SK-N-SH (cell line): ENCODE data around the gene HTT. TPM values are rescaled to one million over a fixed set of nuclear protein-coding genes. Genes with fewer than 3 reads are reported as not detected.

Source experiments
- CTCF ChIA-PET: fragments of 300-600, 350-600 bp; formaldehyde crosslinking; extraction: SDS; loops from one replicate; lab custom pipeline; 2021; lab: Yijun Ruan, JAX
- POLR2A ChIA-PET: fragments of 350-600 bp; sonication (Branson Sonifier 250); formaldehyde crosslinking; extraction: SDS; loops from one replicate; lab custom pipeline; 2020; ENCODE audit warnings: antibody characterized with exemption, inconsistent platforms; lab: Yijun Ruan, JAX
- DNase-seq: peaks from one replicate; pipeline ENCODE4 v3.0.0; 2012
- H2AFZ ChIP-seq: fragments of 200-600 bp; sonication (generic); 2 replicates; pipeline ENCODE4 v1.8.1; 2016; ENCODE audit warnings: antibody characterized with exemption, mild to moderate bottlenecking, low read depth
- H3F3A ChIP-seq: fragments of 200-600 bp; sonication (generic); replicated peaks from 2 replicates; pipeline ENCODE3; 2016; ENCODE audit warnings: antibody characterized with exemption, mild to moderate bottlenecking; ENCODE audit not compliant: insufficient read depth
- H3K27ac ChIP-seq, 2 experiments: fragments of 200-500 bp in 1 of 2; fragments of 200-600 bp in 1 of 2; sonication (Bioruptor generic) in 1 of 2; sonication (generic), shearing (Covaris generic) in 1 of 2; 2 replicates each; pipeline versions ENCODE4 v1.5.1 to v1.6.1; 2014 to 2016; ENCODE audit warnings: low read depth in 2 of 2, inconsistent platforms in 1 of 2, low read length in 1 of 2, mild to moderate bottlenecking in 1 of 2, mixed read lengths in 1 of 2
- H3K27me3 ChIP-seq: fragments of 200-600 bp; sonication (generic), shearing (Covaris generic); 2 replicates; pipeline ENCODE4 v1.6.1; 2016; ENCODE audit warnings: mixed run types; ENCODE audit not compliant: insufficient read depth
- H3K36me3 ChIP-seq, 2 experiments: fragments of 200-500 bp in 1 of 2; fragments of 200-600 bp in 1 of 2; sonication (Bioruptor generic) in 1 of 2; sonication (generic) in 1 of 2; replicated peaks in 1 of 2; 2 replicates each; pipeline versions ENCODE3 to v1.5.1; 2014 to 2016; ENCODE audit warnings: low read length in 1 of 2, mild to moderate bottlenecking in 1 of 2; ENCODE audit not compliant: insufficient read depth in 2 of 2, control insufficient read depth in 1 of 2
- H3K4me1 ChIP-seq, 2 experiments: fragments of 200-500 bp in 1 of 2; fragments of 200-600 bp in 1 of 2; sonication (Bioruptor generic) in 1 of 2; sonication (generic), shearing (Covaris generic) in 1 of 2; 2 replicates each; pipeline versions ENCODE4 v1.5.1 to v1.6.1; 2014 to 2016; ENCODE audit warnings: low read depth in 1 of 2, low read length in 1 of 2, mixed run types in 1 of 2; ENCODE audit not compliant: insufficient read depth in 2 of 2, control insufficient read depth in 1 of 2
- H3K4me2 ChIP-seq: fragments of 200-600 bp; sonication (generic), shearing (Covaris generic); 2 replicates; pipeline ENCODE4 v1.6.1; 2017; ENCODE audit warnings: mixed run types
- H3K4me3 ChIP-seq, 2 experiments: fragments of 200-500 bp in 1 of 2; fragments of 200-600 bp in 1 of 2; sonication (Bioruptor generic) in 1 of 2; sonication (generic), shearing (Covaris generic) in 1 of 2; 2 replicates each; pipeline versions ENCODE4 v1.5.1 to v1.8.1; 2014 to 2016; ENCODE audit warnings: low read depth in 2 of 2, inconsistent platforms in 1 of 2, low read length in 1 of 2, mild to moderate bottlenecking in 1 of 2, mixed read lengths in 1 of 2, moderate library complexity in 1 of 2
- H3K79me2 ChIP-seq: fragments of 200-600 bp; sonication (generic); 2 replicates; pipeline ENCODE4 v1.8.1; 2017; ENCODE audit warnings: mild to moderate bottlenecking; ENCODE audit not compliant: insufficient read depth
- H3K9ac ChIP-seq: fragments of 200-600 bp; sonication (generic); 2 replicates; pipeline ENCODE4 v1.6.1; 2017; ENCODE audit warnings: mixed run types
- H3K9me2 ChIP-seq: fragments of 200-600 bp; sonication (generic); 2 replicates; pipeline ENCODE4 v1.6.1; 2017; ENCODE audit warnings: mixed run types
- H3K9me3 ChIP-seq: fragments of 200-600 bp; sonication (generic); 2 replicates; pipeline ENCODE4 v1.6.1; 2017; ENCODE audit warnings: mixed run types, mild to moderate bottlenecking, moderate library complexity
- H4K20me1 ChIP-seq: fragments of 200-600 bp; sonication (generic); 2 replicates; pipeline ENCODE4 v1.6.1; 2017; ENCODE audit warnings: mild to moderate bottlenecking, mixed run types; ENCODE audit not compliant: insufficient read depth
- EP300 ChIP-seq, 2 experiments: IDR thresholded peaks; 2 replicates each; pipeline versions ENCODE4 v1.4.0 to v1.6.1; 2012; ENCODE audit warnings: borderline replicate concordance in 1 of 2, low read depth in 1 of 2, low read length in 1 of 2
- EZH2phosphoT487 ChIP-seq: fragments of 200-600 bp; sonication (generic); IDR thresholded peaks from 2 replicates; pipeline ENCODE4 v1.6.1; 2017; ENCODE audit warnings: low read depth, mixed run types, mild to moderate bottlenecking, antibody characterized with exemption, moderate library complexity, borderline replicate concordance
- FOXJ3 ChIP-seq: sonication (generic); formaldehyde crosslinking; IDR thresholded peaks from 2 replicates; pipeline ENCODE4 v1.5.1; 2020; ENCODE audit warnings: mild to moderate bottlenecking, missing genetic modification reagents
- GABPA ChIP-seq: IDR thresholded peaks from 2 replicates; pipeline ENCODE4 v1.4.0; 2012; ENCODE audit warnings: low read depth, mild to moderate bottlenecking
- GATA2 ChIP-seq: sonication (generic); formaldehyde crosslinking; IDR thresholded peaks from 2 replicates; pipeline ENCODE4 v1.5.0; 2020; ENCODE audit warnings: mild to moderate bottlenecking, missing genetic modification reagents
- MEF2A ChIP-seq: IDR thresholded peaks from 2 replicates; pipeline ENCODE4 v1.4.0; 2012; ENCODE audit warnings: low read depth, borderline replicate concordance
- POLR2AphosphoS5 ChIP-seq: IDR thresholded peaks from 2 replicates; pipeline ENCODE4 v1.6.1; 2012; ENCODE audit warnings: low read depth, low read length
- RXRA ChIP-seq: IDR thresholded peaks from 2 replicates; pipeline ENCODE4 v1.4.0; 2012; ENCODE audit warnings: low read depth, mild to moderate bottlenecking, borderline replicate concordance
- SMC3 ChIP-seq: IDR thresholded peaks from 2 replicates; pipeline ENCODE4 v1.6.1; 2012; ENCODE audit warnings: low read depth, low read length, improper control_type of control experiment
- TAF1 ChIP-seq: IDR thresholded peaks from 2 replicates; pipeline ENCODE4 v1.6.1; 2012; ENCODE audit warnings: low read depth, mild to moderate bottlenecking, low read length, moderate library complexity, borderline replicate concordance
- YY1 ChIP-seq: IDR thresholded peaks from 2 replicates; pipeline ENCODE4 v1.4.0; 2012; ENCODE audit warnings: low read depth, mild to moderate bottlenecking
- whole genome bisulfite sequencing: methylation state at CpG from one replicate; pipeline ENCODE4 v1.1.6; 2017; ENCODE audit warnings: low lambda C conversion rate; 5-methylcytosine and 5-hydroxymethylcytosine counted together
- polyA plus RNA-seq, 3 experiments: library from polyadenylated mRNA; depleted of rRNA; stranded (reverse); fragments of >200 nt; gene quantifications; 2 replicates each; pipeline ENCODE4 v1.2.3, GENCODE V29; 2012
- TF ChIP-seq, protein P1 (sequence below): IDR thresholded peaks from 2 replicates; pipeline ENCODE4 v1.4.0; 2012; ENCODE audit warnings: low read depth, borderline replicate concordance
- TF ChIP-seq, protein P2 (sequence below): IDR thresholded peaks from 2 replicates; pipeline ENCODE4 v1.4.0; 2012; ENCODE audit warnings: low read depth, borderline replicate concordance
- TF ChIP-seq, protein P3 (sequence below): fragments of 200-600 bp; sonication (generic); IDR thresholded peaks from 2 replicates; pipeline ENCODE4 v1.6.1; 2017; ENCODE audit warnings: antibody characterized with exemption, mild to moderate bottlenecking, moderate library complexity
- TF ChIP-seq, protein P4 (sequence below): fragments of 150-350 bp; IDR thresholded peaks from 2 replicates; pipeline ENCODE4 v1.6.1; 2016; ENCODE audit warnings: mild to moderate bottlenecking, low read depth, low read length

The HTT gene
- polyA plus RNA-seq, 1 of the 3 experiments (the other 2 are of a cell fraction), result 11.3 TPM

DNA sequence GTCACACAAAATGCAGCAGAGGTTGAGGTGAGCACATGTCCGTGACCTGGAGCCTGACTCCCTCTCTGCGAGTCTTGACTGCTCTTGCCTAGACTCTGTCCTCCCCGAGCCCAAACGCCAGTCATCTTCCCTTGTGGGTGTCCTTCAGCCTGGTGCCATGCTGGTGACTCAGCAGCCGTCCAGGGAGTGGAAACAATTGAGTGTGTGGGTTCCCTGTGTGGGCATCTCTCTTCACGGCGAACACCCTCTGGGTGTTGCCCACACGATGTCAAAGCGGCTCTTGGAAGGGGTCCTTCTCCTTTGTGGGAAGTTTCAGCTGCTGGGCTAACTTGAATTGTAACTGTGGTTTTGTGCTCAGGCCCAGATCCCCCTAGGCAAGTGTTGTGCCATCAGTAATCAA, 157.0 kb downstream of the HTT start (continued):
- TF ChIP-seq, protein P1, sequence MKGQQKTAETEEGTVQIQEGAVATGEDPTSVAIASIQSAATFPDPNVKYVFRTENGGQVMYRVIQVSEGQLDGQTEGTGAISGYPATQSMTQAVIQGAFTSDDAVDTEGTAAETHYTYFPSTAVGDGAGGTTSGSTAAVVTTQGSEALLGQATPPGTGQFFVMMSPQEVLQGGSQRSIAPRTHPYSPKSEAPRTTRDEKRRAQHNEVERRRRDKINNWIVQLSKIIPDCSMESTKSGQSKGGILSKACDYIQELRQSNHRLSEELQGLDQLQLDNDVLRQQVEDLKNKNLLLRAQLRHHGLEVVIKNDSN, result no peak

DNA sequence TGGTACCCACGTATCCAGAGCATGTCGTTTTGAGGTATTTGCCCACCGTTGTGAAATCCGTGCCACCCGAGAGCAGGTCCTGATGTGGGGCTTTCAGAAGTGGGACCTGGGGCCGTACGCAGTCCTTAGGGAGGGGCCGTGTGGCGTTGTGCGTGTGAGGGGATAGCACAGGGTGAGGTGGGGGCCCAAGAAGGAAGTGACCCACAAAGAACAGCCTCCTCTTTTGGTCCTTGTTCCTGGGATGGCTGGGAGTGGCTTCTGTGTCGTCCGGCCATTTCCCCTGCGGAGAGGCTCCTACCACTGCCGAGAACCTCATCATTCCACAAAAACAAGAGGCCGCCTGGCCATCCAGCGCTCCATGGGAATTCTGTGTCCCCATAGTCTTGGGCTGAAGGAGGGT, 157.5 kb downstream of the HTT start:
- CTCF ChIA-PET, result no interaction called here
- WGBS, result 95% methylated on average over 10 of the region's 16 CpGs
- Histone ChIP-seq H4K20me1 (no peaks in the 10 kb centered on the region), H3F3A (no peaks in the 10 kb centered on the region), H3K36me3 (peaks cover 18 to 59% of the 10 kb centered on the region in 2 experiments), H3K4me1 (peaks cover 0 to 21% of the 10 kb centered on the region in 2 experiments; a peak in 2 of 4 replicates), H3K4me2 (no peak overlapping the region), H3K9me2 (no peaks in the 10 kb centered on the region), H3K27me3 (no peaks in the 10 kb centered on the region)
- no peak for TF ChIP-seq EZH2phosphoT487
- no peak for TF ChIP-seq GATA2 (CRISPR knock-in tag)
- TF ChIP-seq MEF2A, result no peak
- TF ChIP-seq, all 33 proteins: peak for 0
- Histone ChIP-seq H3K4me3 (no peak overlapping the region), H2AFZ (no peak overlapping the region), H3K9me3 (no peaks in the 10 kb centered on the region), H3K9ac (no peak overlapping the region), H3K27ac (no peak overlapping the region; a peak in 1 of 4 replicates), H3K79me2 (no peaks in the 10 kb centered on the region)
- POLR2A ChIA-PET, result no interaction called here
- no peak for DNase-seq

DNA sequence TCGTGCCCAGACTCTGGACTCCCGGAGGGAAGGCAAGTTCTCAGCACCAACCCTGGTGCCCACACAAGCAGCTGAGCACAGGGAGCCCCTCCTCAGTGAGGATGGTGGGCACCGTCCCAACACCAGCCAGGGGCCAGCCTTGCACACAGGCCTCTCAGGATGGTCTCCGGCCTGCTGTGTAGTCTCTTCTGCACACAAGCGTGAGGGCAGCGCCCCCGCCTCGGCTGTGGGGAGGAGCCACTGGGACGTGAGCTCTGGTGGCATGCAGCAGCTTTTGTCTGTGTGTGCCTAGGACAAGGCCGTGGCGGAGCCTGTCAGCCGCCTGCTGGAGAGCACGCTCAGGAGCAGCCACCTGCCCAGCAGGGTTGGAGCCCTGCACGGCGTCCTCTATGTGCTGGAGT, 158.4 kb downstream of the HTT start:
- Histone ChIP-seq H3K9ac (no peak overlapping the region), H3K27ac (no peak overlapping the region), H3K36me3 (peaks cover 18 to 65% of the 10 kb centered on the region in 2 experiments), H3K27me3 (no peaks in the 10 kb centered on the region), H3K4me2 (no peak overlapping the region), H3K9me2 (no peaks in the 10 kb centered on the region), H3F3A (no peaks in the 10 kb centered on the region), H4K20me1 (no peaks in the 10 kb centered on the region), H3K9me3 (no peaks in the 10 kb centered on the region), H3K79me2 (no peaks in the 10 kb centered on the region), H2AFZ (no peak overlapping the region), H3K4me1 (peaks cover 0 to 21% of the 10 kb centered on the region in 2 experiments; a peak in 2 of 4 replicates), H3K4me3 (no peak overlapping the region)
- WGBS, result 100% methylated on average over 11 of the region's 15 CpGs
- POLR2A ChIA-PET, result no interaction called here
- no peak for DNase-seq
- TF ChIP-seq, protein P2, sequence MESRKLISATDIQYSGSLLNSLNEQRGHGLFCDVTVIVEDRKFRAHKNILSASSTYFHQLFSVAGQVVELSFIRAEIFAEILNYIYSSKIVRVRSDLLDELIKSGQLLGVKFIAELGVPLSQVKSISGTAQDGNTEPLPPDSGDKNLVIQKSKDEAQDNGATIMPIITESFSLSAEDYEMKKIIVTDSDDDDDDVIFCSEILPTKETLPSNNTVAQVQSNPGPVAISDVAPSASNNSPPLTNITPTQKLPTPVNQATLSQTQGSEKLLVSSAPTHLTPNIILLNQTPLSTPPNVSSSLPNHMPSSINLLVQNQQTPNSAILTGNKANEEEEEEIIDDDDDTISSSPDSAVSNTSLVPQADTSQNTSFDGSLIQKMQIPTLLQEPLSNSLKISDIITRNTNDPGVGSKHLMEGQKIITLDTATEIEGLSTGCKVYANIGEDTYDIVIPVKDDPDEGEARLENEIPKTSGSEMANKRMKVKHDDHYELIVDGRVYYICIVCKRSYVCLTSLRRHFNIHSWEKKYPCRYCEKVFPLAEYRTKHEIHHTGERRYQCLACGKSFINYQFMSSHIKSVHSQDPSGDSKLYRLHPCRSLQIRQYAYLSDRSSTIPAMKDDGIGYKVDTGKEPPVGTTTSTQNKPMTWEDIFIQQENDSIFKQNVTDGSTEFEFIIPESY, result no peak
- no peak for TF ChIP-seq FOXJ3 (CRISPR knock-in tag)
- TF ChIP-seq, protein P3, sequence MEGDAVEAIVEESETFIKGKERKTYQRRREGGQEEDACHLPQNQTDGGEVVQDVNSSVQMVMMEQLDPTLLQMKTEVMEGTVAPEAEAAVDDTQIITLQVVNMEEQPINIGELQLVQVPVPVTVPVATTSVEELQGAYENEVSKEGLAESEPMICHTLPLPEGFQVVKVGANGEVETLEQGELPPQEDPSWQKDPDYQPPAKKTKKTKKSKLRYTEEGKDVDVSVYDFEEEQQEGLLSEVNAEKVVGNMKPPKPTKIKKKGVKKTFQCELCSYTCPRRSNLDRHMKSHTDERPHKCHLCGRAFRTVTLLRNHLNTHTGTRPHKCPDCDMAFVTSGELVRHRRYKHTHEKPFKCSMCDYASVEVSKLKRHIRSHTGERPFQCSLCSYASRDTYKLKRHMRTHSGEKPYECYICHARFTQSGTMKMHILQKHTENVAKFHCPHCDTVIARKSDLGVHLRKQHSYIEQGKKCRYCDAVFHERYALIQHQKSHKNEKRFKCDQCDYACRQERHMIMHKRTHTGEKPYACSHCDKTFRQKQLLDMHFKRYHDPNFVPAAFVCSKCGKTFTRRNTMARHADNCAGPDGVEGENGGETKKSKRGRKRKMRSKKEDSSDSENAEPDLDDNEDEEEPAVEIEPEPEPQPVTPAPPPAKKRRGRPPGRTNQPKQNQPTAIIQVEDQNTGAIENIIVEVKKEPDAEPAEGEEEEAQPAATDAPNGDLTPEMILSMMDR, result no peak
- TF ChIP-seq EZH2phosphoT487, result no peak
- no peak for TF ChIP-seq SMC3
- TF ChIP-seq, protein P4, sequence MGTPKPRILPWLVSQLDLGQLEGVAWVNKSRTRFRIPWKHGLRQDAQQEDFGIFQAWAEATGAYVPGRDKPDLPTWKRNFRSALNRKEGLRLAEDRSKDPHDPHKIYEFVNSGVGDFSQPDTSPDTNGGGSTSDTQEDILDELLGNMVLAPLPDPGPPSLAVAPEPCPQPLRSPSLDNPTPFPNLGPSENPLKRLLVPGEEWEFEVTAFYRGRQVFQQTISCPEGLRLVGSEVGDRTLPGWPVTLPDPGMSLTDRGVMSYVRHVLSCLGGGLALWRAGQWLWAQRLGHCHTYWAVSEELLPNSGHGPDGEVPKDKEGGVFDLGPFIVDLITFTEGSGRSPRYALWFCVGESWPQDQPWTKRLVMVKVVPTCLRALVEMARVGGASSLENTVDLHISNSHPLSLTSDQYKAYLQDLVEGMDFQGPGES, result no peak
- TF ChIP-seq GABPA, result no peak
- TF ChIP-seq TAF1, result no peak
- no peak for TF ChIP-seq EP300 (IDR thresholded peaks at IDR 0.05; ENCODE audit: borderline replicate concordance in 1 of 2, low read depth in 1 of 2, low read length in 1 of 2)
- TF ChIP-seq RXRA, result no peak
- TF ChIP-seq YY1, result no peak
- TF ChIP-seq POLR2AphosphoS5, result no peak
- TF ChIP-seq, all 33 proteins: peak for 0
- CTCF ChIA-PET, result interaction anchor here (0.8 to 1.6 kb wide), 4 partner anchors 14 to 255 kb away, joined by 3 to 5 read pairs (median 4); no protein-coding TSS in a partner anchor
